ENCODE measurements around the gene ADM. TPM values are rescaled to one million over a fixed set of nuclear protein-coding genes. Genes with fewer than 3 reads are reported as not detected.

ADM gene
- total and polyA plus RNA-seq, 2 experiments from 2014 or later: 75.8 to 95.9 TPM

GRCh38 chr11:10349806-10350205, 44.9 kb downstream of the ADM start:
- H4K20me1 ChIP-seq (replicated peaks; ENCODE audit: insufficient read depth): no peaks in the 10 kb centered on the region
- no peak for DNase-seq (ENCODE audit: low spot score)
- H3K4me1 ChIP-seq (ENCODE audit: insufficient read depth): peaks cover 22% of the 10 kb centered on the region
- Mint-ChIP-seq H3K36me3 (ENCODE audit: low read depth) (peaks cover 6% of the 10 kb centered on the region; the same call in 1 of the 3 replicates), H3K4me1 (peaks cover 46% of the 10 kb centered on the region), H3K9me3 (peaks cover 9% of the 10 kb centered on the region; the same call in 2 of the 3 replicates), H3K27me3 (ENCODE audit: insufficient read depth, low read depth, poor library complexity) (peaks cover 4% of the 10 kb centered on the region), H3K27ac (peak overlapping the region; percentile 13; the same call in 1 of the 2 replicates), H3K4me3 (no peak overlapping the region)
- H3K4me3 ChIP-seq: no peak overlapping the region
- no peak for TF ChIP-seq ZNF462 (CRISPR knock-in tag; IDR thresholded peaks at IDR 0.05)
- TF ChIP-seq EZH2 (IDR thresholded peaks at IDR 0.05; ENCODE audit: low read depth, unreplicated experiment): no peak
- TF ChIP-seq POLR2AphosphoS5 (IDR thresholded peaks at IDR 0.05; ENCODE audit: low read depth): no peak
- TF ChIP-seq STAT1 (IDR thresholded peaks at IDR 0.05; ENCODE audit: unreplicated experiment): no peak
- TF ChIP-seq CTCF (conservative IDR thresholded peaks at IDR 0.05; ENCODE audit: low read depth in 2 of 2): no peak
- TF ChIP-seq EZH2phosphoT487 (IDR thresholded peaks at IDR 0.05; ENCODE audit: unreplicated experiment): no peak
- no peak for TF ChIP-seq NANOG (IDR thresholded peaks at IDR 0.05; ENCODE audit: borderline replicate concordance)
- TF ChIP-seq JUNB (IDR thresholded peaks at IDR 0.05; ENCODE audit: unreplicated experiment): no peak
- TF ChIP-seq ZNF331 (CRISPR knock-in tag; IDR thresholded peaks at IDR 0.05; ENCODE audit: low read depth): no peak
- TF ChIP-seq REST (IDR thresholded peaks at IDR 0.05; ENCODE audit: unreplicated experiment): no peak
- TF ChIP-seq CREB1 (CRISPR knock-in tag; IDR thresholded peaks at IDR 0.05; ENCODE audit: low read depth): no peak
- TF ChIP-seq ETS1 (IDR thresholded peaks at IDR 0.05): no peak
- TF ChIP-seq ZNF114 (CRISPR knock-in tag; IDR thresholded peaks at IDR 0.05): no peak
- no peaks in the 10 kb centered on the region for H3K27me3 ChIP-seq (ENCODE audit: insufficient read depth)
- H3K27ac ChIP-seq (ENCODE audit: low read depth): peak overlapping the region; percentile 53
- no peaks in the 10 kb centered on the region for H3K79me2 ChIP-seq (replicated peaks; ENCODE audit: insufficient read depth)
- ATAC-seq: no peak
- H3K36me3 ChIP-seq (ENCODE audit: insufficient read depth): no peaks in the 10 kb centered on the region
- H3K4me2 ChIP-seq: no peak overlapping the region
- H2AFZ ChIP-seq: no peak overlapping the region
- H3F3A ChIP-seq (replicated peaks; ENCODE audit: low read depth): peaks cover 11% of the 10 kb centered on the region
- no peaks in the 10 kb centered on the region; the same call in 1 of the 2 replicates for H3K9me2 ChIP-seq (ENCODE audit: insufficient read depth)
